IPS DF 19.7 (cell line): ENCODE data around the gene SACS.

Experiments used
- DNase-seq: peaks from one replicate; pipeline ENCODE4 v3.0.0-alpha.2; 2013; ENCODE audit warnings: low read depth, low spot score

SACS gene, protein sequence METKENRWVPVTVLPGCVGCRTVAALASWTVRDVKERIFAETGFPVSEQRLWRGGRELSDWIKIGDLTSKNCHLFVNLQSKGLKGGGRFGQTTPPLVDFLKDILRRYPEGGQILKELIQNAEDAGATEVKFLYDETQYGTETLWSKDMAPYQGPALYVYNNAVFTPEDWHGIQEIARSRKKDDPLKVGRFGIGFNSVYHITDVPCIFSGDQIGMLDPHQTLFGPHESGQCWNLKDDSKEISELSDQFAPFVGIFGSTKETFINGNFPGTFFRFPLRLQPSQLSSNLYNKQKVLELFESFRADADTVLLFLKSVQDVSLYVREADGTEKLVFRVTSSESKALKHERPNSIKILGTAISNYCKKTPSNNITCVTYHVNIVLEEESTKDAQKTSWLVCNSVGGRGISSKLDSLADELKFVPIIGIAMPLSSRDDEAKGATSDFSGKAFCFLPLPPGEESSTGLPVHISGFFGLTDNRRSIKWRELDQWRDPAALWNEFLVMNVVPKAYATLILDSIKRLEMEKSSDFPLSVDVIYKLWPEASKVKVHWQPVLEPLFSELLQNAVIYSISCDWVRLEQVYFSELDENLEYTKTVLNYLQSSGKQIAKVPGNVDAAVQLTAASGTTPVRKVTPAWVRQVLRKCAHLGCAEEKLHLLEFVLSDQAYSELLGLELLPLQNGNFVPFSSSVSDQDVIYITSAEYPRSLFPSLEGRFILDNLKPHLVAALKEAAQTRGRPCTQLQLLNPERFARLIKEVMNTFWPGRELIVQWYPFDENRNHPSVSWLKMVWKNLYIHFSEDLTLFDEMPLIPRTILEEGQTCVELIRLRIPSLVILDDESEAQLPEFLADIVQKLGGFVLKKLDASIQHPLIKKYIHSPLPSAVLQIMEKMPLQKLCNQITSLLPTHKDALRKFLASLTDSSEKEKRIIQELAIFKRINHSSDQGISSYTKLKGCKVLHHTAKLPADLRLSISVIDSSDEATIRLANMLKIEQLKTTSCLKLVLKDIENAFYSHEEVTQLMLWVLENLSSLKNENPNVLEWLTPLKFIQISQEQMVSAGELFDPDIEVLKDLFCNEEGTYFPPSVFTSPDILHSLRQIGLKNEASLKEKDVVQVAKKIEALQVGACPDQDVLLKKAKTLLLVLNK (N-terminal part only)

DNA sequence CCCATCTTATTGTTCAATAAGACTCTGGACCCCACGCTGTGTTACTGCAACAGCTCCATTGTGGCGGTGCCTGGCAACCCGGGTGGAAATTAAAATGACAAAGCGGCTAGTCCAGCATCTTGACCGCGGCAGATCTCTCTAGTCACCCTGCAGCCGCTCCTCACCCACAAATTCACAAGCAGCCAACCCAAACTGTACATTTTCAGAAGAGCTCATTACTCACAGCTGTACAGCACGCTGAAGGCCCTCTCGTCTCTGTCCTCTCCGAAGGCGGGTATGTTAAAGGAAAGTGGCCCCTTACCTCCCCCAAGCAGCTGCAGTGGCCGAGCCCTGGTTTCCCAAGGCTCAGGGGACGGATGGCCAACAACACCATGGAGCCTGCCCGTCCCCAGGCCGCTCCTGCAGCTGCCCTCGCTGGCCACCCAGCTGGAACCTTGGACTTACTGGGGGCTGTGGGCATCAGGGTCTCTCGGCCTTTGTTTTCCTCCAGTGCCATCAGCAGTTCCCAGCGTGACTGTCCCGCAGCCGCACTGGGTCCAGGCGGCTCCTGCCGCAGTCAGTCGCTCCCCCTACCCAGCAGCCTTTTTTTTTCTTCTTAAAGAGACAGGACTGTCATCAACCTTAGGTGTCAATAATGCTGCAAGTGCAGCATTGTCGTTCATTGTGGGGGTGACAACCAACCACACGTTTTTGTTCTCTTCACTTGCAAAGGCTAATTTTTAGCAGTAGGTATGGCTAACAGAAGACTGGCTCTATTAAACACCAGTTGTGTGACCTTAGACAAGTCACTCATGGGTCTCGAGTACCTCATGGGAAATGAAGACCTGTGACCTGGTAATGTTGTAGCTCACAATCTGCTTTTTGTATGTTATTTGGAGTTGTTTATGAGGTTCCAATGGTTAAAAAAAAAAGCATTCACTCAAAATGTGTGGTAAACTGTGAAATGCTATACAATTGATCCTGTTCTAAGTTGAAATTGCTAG, at the start of gene SACS:
TSS of gene SACS (minus strand) at position 532 of the 983 bp plus-strand sequence. CDS start 22,463 bp downstream, outside the sequence.
- peak; percentile 67 for DNase-seq

DNA sequence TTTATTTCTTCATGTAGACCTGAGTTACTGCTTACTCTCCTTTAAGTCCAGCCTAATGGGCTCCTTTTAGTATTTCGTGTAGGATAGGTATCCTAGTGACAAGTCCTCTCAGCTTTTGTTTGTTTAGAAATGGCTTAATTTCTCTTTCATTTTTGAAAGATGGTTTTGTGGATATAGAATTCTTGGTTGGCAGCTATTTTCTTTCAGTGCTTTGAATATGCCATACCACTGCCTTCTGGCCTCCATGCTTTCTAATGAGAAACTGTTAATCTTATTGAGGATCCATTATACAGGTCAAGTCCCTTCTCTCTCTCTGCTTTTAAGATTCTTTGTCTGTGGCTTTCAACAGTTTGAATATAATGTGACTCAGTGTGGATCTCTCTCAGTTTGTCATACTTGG, 46.8 kb upstream of the SACS start:
- DNase-seq = no peak

DNA sequence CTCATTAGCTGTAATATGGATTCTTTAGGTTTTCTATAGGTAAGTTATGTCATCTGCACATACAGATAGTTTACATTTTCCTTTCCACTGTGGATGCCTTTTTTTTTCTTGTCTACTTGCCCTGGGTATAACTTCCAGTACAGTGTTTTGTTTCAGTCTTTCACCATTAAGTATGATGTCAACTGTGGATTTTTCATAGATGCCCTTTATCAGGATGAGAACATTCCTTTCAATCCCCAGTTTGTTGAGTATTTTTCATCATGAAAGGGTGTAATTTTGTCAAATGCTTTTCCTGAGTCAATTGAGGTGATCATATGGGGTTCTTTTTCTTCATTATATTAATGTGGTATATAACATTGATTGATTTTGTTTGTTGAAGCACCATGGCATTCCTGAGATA, 43.6 kb upstream of the SACS start:
- no peak for DNase-seq

DNA sequence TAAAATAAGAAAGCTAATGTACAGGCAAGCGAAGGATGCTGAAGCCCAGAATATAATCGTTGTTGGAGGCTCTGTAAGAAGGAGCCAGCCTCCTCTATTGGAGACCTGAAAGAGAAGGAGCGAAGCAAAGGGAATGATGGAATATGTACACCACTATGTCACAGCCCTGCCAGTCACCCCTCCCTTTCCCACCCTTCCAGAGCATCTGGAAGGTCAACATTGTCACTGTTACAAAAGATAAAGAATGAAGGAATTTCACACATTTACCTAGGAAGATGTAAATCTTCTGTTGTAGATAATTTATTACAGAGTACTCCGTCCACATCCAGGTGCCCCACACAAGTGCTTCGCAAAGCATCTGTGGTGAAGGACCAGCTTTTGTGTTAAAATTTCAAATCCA, 39.7 kb upstream of the SACS start:
- DNase-seq = no peak

DNA sequence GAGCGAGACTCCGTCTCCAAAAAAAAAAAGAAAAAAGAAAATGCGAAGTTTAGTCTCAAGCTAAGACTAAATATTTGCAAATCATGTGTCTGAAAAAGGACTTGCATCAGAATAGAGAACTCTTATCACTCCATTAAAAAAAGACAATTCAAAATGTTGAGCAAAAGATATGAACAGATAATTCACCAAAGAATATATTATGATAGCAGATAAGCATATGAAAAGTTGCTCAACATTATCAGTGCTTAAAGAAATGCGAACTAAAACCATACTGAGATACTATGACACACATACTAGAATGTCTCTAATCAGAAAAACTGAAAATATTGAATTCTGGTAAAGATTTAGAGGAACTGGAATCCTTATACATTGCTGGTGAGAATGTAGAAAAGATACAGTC, 38.7 kb upstream of the SACS start:
- no peak for DNase-seq

DNA sequence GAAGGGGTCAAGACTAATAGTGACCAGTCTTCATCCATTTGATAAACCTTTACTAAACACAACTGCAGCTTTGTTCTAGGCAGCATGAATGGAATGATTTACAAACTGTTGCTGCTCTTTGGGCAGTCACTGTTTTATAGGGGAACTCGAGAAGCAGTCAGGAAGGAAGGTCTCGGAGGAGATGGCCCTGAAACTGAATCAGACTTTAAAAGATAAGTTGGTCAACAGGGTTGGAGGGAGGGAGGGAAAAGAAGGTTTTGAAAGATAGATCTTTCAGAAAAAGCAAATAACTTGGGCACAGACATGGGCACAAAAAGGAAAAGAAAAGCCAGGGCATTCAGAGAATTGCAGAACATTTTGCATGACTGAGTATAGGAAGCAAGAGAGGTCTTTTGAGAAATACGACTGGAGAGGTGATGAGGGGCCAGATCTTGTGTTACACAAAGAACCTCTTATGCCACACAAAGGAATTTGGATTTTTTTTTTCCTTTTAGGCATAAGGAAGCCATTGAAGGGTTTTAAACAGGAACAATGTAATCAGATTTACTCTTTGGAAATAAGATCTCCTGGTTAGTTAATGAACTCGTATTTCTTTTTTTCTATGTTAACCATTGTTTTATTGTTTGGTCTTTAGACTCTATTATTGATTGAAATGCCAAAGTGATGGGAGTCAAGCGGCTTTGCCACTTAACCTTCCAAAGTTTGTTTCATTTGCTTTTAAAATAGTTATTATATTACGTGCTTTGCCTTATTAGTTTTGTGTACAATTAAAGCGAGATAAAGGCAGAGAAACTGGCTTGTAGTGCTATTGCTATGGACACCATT, 37.5 kb upstream of the SACS start:
- DNase-seq = no peak

DNA sequence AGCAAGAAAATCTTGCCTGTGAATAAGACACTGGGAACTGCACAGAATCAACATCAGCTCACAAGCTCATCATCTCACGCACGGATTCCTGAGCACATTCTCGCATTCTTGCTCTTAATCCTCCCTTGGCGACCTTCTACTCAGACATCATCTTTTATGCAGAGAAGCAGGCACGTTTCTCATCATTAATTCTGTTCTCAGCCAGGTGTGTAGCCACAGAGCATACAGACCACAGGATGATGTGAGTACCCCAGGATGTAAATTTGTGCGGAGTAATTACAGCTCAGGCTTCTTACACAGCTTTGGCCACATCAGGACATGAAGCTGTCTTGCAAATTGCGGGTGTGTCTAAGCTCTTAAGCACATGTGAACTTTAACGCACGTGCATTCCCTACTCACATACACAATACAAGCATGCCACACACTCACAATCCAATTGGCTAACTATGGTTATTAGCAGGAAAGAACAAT, 36.5 kb upstream of the SACS start:
- DNase-seq = no peak

DNA sequence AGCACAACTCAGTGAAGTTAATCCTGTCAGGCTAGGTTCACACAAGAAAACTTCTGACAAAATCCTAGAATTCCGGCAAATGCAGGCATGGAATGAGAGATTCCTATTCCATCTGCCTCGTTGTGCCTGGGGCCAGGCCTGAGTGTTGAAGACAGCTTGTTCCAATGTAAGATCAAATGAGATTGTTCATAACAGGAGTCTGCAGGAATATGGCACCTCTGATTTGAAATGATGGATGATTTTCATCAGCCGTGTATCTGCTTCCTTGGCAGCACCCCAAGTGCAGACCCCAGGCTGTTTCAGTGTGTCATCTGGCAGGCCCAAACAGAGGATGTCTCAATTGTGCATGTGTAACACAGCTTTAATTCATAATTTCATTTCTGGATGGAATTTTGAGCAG, 35.3 kb upstream of the SACS start:
- DNase-seq = no peak

DNA sequence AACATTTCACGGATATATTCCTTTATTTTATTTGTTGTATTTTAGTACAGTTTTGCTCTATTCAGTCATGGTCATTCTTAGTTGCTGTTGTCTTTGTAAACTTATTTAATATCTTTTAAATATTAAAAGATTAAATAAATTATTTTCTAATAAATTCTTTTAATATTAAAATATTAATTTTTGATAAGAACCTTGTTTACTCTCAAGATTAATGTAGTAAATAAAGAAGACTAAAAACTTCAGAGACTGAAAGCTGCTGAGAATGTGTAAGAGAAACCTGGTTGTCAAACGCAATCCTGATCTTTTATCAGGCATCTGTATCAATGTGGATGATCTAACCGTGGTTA, 34.4 kb upstream of the SACS start:
- DNase-seq = no peak

DNA sequence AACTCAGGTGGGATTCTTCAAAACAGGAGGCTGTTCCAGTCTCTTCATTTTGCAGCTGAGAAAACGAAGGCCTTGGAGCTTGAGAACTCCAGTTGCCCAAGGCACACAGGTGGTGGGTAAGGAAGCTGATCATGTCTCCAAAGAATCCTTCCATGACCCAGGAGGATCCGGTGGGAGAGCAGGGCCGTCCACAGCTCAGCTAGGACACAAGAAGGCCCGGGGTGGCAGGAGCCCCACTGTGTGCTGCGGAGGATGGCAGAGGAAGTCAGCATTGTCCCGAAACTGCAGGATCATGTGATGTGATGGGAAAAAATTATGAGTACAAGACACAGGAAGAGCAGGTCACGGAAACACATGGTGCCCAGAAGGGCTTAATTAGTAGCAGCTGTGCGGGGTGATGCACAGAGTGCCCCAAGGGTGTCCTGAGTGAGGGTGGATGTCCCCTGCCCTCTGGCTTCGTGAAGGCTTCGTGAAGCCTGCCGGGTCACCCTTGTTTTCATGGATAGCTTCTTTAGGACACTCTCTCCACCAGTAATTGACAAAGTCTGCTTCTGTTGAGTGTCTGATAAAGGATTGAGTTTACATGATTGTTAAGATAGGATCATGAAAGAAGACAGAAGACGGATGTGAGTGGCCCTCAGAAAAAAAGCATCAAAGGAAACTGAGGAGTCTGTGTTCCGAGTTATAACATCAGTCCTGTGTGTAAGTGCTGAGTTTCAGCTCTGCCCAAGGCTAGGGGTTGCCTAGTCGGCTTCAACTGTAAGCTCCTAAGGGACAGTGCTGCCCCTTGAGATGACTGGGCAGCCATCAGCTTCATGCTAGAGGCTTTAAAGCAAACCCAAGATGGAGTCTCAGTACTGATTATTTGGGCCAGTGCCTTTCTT, 33.8 kb upstream of the SACS start:
- DNase-seq = no peak

DNA sequence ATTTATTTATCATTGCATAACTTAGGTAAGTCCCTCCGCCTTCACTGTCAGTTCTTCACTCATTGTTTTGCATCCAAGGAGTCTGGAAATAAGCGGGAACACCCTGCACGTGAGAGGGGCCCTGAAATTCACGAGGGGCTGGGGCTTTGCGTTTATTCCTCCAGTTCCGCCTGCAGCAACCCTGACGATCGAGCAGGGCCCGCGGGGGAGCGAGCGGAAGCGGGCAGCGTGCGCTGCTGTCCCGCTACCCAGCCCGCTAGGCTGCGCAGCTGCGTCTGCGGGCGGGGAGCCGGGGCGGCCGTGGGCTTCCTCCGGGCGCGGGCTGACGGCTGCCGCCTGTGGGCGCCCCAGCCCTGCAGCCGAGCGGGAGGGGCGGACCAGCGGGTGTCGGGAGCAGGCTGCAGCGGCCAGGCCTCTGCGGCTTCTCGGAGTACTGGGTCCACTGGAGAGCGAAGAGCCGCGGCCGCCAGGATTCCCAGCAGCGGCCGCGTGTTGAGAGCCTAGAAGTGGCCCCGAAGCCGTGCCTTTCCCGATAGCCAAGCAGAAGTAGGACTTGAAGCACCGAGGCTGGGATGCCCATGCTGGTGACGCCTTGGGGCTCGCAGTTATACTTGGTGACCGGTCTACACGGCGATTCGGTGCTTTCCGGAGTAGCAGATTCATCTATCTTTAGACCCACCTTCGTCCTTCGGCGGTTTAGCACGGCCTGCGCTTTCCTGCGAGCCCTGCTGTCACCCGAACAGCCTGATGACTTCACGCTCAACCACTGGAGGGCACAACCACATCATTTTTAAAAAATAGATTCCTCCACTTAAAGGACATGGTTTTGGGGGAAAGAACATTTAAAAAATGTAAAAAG, 32.9 kb upstream of the SACS start:
- no peak for DNase-seq

DNA sequence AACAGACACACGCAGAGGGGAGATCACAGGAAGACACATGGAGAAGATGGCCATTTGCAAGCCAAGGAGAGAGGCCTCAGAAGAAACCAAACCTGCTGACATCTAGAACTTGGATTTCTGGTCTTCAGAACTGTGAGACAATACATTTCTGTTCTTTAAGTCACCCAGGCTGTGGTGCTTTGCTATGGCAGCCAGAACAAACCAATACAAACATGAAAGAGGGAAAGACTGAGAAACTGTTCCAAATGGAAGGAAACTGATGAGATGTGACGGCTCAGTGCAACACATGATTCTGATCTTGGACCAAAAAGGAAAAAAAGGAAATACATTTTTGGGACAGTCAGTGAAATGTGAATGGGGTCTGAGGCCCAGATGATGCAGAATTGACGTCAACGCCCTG, 30.2 kb upstream of the SACS start:
- DNase-seq = no peak

DNA sequence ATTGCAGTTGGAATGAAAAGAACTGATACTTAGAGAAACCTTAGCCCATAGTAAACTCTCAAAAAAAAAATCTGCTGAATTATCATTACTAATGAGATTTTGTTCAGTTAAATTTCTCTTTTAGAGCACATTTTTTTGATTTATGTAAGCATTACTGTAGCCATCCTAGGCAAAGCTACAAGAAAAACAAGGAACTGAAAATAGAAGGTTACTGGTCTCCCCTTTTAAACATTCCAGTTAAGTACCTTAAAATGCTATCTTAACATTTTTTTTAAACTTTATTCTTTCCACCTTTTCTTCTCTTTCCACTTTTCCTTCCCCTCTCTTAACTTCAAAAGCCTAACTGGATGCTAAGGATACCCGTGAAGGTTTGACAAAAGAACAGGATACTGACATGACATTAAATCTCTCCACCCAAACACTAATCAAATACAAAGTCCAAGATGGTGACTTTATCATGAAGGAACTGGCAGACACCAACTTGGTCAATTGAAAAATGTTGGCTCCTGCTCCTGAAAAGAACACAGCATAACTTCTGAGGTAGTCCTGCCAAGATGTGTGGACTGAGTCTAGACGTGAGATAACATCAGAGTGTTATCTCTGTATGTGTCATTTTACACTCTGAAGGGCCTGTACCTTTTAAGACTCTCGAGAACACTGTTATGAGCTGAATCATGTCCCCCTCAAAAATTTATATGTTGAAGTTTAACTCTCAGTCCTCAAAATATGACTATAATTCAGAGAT, 29.5 kb upstream of the SACS start:
- DNase-seq = no peak

DNA sequence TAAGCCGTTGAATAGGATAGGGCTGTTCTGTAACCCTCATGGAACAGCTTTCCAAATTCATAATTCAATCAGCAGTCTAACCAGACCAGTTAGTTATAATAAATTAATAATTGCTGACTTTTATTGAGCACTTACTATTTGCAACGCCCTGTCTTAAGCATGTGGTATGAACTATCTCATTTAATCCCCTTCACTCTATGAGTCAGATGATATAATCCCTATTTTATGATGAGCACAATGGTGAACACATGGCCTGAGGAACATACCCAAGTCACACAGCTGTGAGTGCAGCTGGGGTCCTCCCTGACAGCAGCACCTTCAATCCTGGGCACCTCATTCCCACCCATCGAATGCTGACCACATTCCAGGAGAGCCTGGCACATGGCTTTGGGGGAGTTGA, 28.0 kb upstream of the SACS start:
- no peak for DNase-seq

DNA sequence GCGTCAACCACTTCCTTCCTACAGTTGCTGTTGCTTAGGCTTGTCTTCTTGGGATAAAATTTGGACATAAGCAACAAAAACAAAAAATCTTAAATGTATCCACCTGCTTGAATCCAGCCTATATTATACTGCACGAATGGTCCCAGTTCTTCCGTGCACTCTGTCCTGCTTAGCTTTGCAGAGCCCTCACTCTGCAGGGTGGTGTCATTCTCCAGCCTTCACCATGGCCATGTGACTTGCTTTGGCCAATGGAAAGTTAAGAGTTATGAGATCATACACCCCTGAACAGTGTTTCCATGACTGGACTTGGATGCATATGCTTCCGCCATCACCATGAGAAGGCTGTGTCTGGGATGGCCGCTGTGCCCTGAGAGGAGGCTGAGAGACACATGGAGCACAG, 27.4 kb upstream of the SACS start:
- DNase-seq = no peak

DNA sequence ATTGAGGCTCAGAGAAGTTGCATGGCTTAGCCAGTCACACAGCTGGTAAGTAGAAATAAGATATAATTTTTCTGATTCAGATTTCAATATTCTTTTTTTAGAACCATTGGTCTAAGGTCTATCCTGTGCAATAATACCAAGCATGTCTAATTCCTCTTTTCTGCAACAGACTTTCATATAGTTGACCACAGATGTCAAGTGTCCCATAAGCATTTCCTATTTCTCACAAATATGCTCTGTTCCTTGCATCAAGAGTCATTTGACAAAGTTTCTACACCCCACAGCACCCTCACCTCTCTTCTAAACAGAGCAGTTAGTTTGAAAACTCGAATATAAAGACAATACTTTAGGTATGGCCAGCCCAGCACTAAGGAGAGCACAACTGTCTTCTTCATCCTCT, 26.8 kb upstream of the SACS start:
- no peak for DNase-seq

DNA sequence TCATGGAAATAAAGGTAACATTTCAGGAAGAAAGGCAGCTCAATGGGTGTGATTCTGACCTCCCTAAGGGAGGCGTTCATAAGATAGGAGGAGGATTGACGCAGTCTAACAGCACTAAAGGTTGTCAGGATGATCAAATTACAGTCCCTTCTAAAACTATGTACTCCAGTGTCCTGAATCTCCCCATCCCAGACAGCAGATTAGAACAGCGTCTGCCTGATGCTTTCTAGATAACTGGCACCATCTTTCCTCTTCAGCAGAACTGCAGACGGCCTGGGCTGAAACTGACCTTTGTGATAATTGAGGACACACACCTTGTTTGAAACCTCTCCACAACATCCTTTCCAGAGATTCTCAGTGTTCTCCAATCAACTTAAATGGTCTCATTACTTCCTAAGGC, 25.5 kb upstream of the SACS start:
- no peak for DNase-seq
